Endodermal cell (in vitro differentiated cells): ENCODE data around the gene CEP126. TPM values are rescaled to one million over a fixed set of nuclear protein-coding genes. Genes with fewer than 3 reads are reported as not detected.

Source experiments
- DNase-seq: peaks from one replicate; pipeline ENCODE4 v3.0.0-alpha.2; 2017
- H3K27ac ChIP-seq: 2 replicates; pipeline ENCODE4 v1.5.1; 2013; ENCODE audit warnings: mild to moderate bottlenecking, low read depth, low read length, moderate library complexity
- H3K27me3 ChIP-seq: 2 replicates; pipeline ENCODE4 v1.6.1; 2013; ENCODE audit warnings: mild to moderate bottlenecking, low read length, moderate library complexity; ENCODE audit not compliant: insufficient read depth, control insufficient read depth, poor library complexity, severe bottlenecking
- H3K36me3 ChIP-seq: 2 replicates; pipeline ENCODE4 v1.7.0; 2013; ENCODE audit warnings: mild to moderate bottlenecking, low read length, moderate library complexity; ENCODE audit not compliant: control insufficient read depth, insufficient read depth
- H3K4me1 ChIP-seq: one replicate; pipeline ENCODE4 v1.7.0; 2013; ENCODE audit warnings: low read length; ENCODE audit not compliant: control insufficient read depth, insufficient read depth
- H3K4me3 ChIP-seq: 2 replicates; pipeline ENCODE4 v1.5.1; 2013; ENCODE audit warnings: mild to moderate bottlenecking, low read length, moderate library complexity
- H3K9ac ChIP-seq: 2 replicates; pipeline ENCODE4 v1.6.1; 2013; ENCODE audit warnings: mild to moderate bottlenecking, low read length, moderate library complexity; ENCODE audit not compliant: poor library complexity, severe bottlenecking; ENCODE audit errors: extremely low read depth
- H3K9me3 ChIP-seq: 2 replicates; pipeline ENCODE4 v1.6.1; 2013; ENCODE audit warnings: mild to moderate bottlenecking, low read length, moderate library complexity; ENCODE audit not compliant: control insufficient read depth
- H3K27ac Mint-ChIP-seq: 2 replicates; pipeline ENCODE4 v1.8.0; 2020; ENCODE audit warnings: mixed read lengths
- H3K27me3 Mint-ChIP-seq: 2 replicates; pipeline ENCODE4 v1.8.0; 2021; ENCODE audit warnings: mild to moderate bottlenecking, mixed read lengths; ENCODE audit not compliant: insufficient read depth
- H3K36me3 Mint-ChIP-seq: 2 replicates; pipeline ENCODE4 v1.8.0; 2020; ENCODE audit warnings: low read depth, mixed read lengths
- H3K4me1 Mint-ChIP-seq: 2 replicates; pipeline ENCODE4 v1.8.0; 2020; ENCODE audit warnings: mixed read lengths
- H3K4me3 Mint-ChIP-seq: 2 replicates; pipeline ENCODE4 v1.8.0; 2020; ENCODE audit warnings: mild to moderate bottlenecking, moderate library complexity, mixed read lengths
- H3K9me3 Mint-ChIP-seq: 2 replicates; pipeline ENCODE4 v1.8.0; 2020; ENCODE audit warnings: mild to moderate bottlenecking, mixed read lengths
- CTCF ChIP-seq: fragments of 200-600 bp; sonication (generic); conservative IDR thresholded peaks from 2 replicates; pipeline ENCODE4 v1.5.0; 2021; ENCODE audit warnings: antibody characterized with exemption, mild to moderate bottlenecking
- WGBS, 2 experiments: methylation state at CpG; one replicate each; pipeline versions ENCODE4 v1.1.5 to v1.1.7; 2013; ENCODE audit warnings: missing lambda C conversion rate in 2 of 2, mixed read lengths in 1 of 2; ENCODE audit not compliant: insufficient coverage in 1 of 2, insufficient read length in 1 of 2; 5-methylcytosine and 5-hydroxymethylcytosine counted together
- total RNA-seq, 2 donors: library from RNA; stranded (reverse); fragmentation: NEBNext Ultra II Directional in 1 of 2; extraction: Animal tissue kit (Norgen Biotek cat#: 25700) in 1 of 2; gene quantifications; 2 replicates in 1 of 2; 3 replicates in 1 of 2; pipeline ENCODE4 v1.2.1, GENCODE V29; 2021

CEP126 gene
- total RNA-seq, 2 donors from 2014 or later: 1.9 to 3.2 TPM

- 96 to 100% methylated on average over 1 to 5 of the region's 5 CpGs for WGBS, 2 experiments
- Histone ChIP-seq H3K36me3 (no peaks in the 10 kb centered on the region), H3K27ac (no peak overlapping the region), H3K9ac (no peak overlapping the region), H3K9me3 (no peaks in the 10 kb centered on the region), H3K4me3 (no peak overlapping the region), H3K4me1 (no peaks in the 10 kb centered on the region), H3K27me3 (no peaks in the 10 kb centered on the region)
- DNase-seq: peak; percentile 51
- TF ChIP-seq CTCF: peak; percentile 53
- Mint-ChIP-seq H3K4me3 (no peak overlapping the region), H3K4me1 (no peaks in the 10 kb centered on the region), H3K27ac (no peak overlapping the region), H3K36me3 (no peaks in the 10 kb centered on the region), H3K9me3 (no peaks in the 10 kb centered on the region), H3K27me3 (no peaks in the 10 kb centered on the region)
Measured at GRCh38 chr11:101929294-101929915, 14.6 kb downstream of the CEP126 start.

- Mint-ChIP-seq H3K4me3 (no peak overlapping the region), H3K4me1 (no peaks in the 10 kb centered on the region), H3K36me3 (no peaks in the 10 kb centered on the region), H3K27ac (no peak overlapping the region), H3K9me3 (no peaks in the 10 kb centered on the region), H3K27me3 (no peaks in the 10 kb centered on the region)
- Histone ChIP-seq H3K4me1 (no peaks in the 10 kb centered on the region), H3K27ac (no peak overlapping the region), H3K4me3 (no peak overlapping the region), H3K27me3 (no peaks in the 10 kb centered on the region), H3K36me3 (no peaks in the 10 kb centered on the region), H3K9me3 (no peaks in the 10 kb centered on the region), H3K9ac (no peak overlapping the region)
- WGBS, 2 experiments: 80 to 83% methylated on average over 6 of the region's 6 CpGs
- no peak for DNase-seq
- TF ChIP-seq CTCF: no peak
Measured at GRCh38 chr11:101931692-101932091, 16.9 kb downstream of the CEP126 start.

GRCh38 chr11:101940901-101941520 lies 26.2 kb downstream of the CEP126 start:
- no peaks in the 10 kb centered on the region for H3K27me3 ChIP-seq
- H3K36me3 ChIP-seq: no peaks in the 10 kb centered on the region
- H3K9me3 ChIP-seq: no peaks in the 10 kb centered on the region
- Mint-ChIP-seq H3K4me1 (no peaks in the 10 kb centered on the region), H3K4me3 (no peak overlapping the region), H3K36me3 (no peaks in the 10 kb centered on the region), H3K27ac (no peak overlapping the region), H3K27me3 (no peaks in the 10 kb centered on the region), H3K9me3 (no peaks in the 10 kb centered on the region)
- H3K27ac ChIP-seq: no peak overlapping the region
- H3K4me3 ChIP-seq: no peak overlapping the region
- 79 to 95% methylated on average over 2 to 3 of the region's 3 CpGs for WGBS, 2 experiments
- no peak for TF ChIP-seq CTCF
- DNase-seq: no peak
- H3K4me1 ChIP-seq: no peaks in the 10 kb centered on the region
- H3K9ac ChIP-seq: no peak overlapping the region
